ENCODE results near the gene TMEM184B.

DNA sequence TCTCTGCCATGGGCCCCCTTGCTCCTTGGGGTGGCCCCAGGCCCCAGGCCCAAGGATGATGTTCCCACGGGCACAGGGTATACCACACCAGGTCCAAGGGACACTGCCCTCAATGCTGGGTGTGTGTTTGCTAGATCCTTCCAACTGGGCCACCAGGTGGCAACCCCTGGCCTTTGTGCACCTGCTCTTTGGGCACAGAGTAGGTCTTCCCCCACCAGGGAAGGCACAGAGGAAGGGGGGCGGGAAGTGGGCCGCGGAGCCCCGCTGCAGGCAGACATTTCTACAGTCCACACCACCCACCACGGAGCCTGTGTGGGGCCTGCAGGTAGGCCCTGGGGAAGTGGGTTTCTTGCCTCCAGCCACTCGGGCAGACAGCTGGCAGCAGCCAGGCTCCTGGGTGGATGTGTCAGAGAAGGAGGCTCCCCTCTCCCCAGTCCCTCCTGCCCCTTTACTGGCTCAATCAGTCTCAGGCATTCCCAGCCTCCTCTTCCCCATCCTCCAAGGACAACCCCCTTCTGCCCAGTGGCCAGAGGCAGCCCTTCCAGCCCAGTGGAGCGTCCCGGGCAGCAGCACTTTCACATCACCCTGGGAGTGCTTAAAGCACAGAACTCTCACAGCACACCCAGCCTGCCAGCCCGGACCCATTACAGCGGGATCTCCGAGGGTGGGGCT is 49.4 kb downstream of the TMEM184B start:
- no peak for TF ChIP-seq EZH2 (IDR thresholded peaks at IDR 0.05; ENCODE audit: borderline replicate concordance, insufficient read depth, low read depth, low read length, poor library complexity, severe bottlenecking)
- TF ChIP-seq, protein P1, sequence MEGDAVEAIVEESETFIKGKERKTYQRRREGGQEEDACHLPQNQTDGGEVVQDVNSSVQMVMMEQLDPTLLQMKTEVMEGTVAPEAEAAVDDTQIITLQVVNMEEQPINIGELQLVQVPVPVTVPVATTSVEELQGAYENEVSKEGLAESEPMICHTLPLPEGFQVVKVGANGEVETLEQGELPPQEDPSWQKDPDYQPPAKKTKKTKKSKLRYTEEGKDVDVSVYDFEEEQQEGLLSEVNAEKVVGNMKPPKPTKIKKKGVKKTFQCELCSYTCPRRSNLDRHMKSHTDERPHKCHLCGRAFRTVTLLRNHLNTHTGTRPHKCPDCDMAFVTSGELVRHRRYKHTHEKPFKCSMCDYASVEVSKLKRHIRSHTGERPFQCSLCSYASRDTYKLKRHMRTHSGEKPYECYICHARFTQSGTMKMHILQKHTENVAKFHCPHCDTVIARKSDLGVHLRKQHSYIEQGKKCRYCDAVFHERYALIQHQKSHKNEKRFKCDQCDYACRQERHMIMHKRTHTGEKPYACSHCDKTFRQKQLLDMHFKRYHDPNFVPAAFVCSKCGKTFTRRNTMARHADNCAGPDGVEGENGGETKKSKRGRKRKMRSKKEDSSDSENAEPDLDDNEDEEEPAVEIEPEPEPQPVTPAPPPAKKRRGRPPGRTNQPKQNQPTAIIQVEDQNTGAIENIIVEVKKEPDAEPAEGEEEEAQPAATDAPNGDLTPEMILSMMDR (IDR thresholded peaks at IDR 0.05): no peak
